LNCaP clone FGC (cell line): ENCODE measurements around the gene EXOC6B.

ENCODE experiments used
- DNase-seq: peaks from one replicate; pipeline ENCODE4 v3.0.0-alpha.2; 2011; ENCODE audit warnings: low read depth
- H3K4me3 ChIP-seq: 2 replicates; pipeline ENCODE4 v1.5.1; 2011; ENCODE audit warnings: mild to moderate bottlenecking, low read depth, low read length, control low read depth
- TF ChIP-seq, protein P1 (sequence below): IDR thresholded peaks from 2 replicates; pipeline ENCODE4 v1.5.1; 2012; ENCODE audit warnings: mild to moderate bottlenecking; ENCODE audit not compliant: control insufficient read depth, insufficient read depth; ENCODE audit errors: extremely low read depth

The EXOC6B gene

DNA sequence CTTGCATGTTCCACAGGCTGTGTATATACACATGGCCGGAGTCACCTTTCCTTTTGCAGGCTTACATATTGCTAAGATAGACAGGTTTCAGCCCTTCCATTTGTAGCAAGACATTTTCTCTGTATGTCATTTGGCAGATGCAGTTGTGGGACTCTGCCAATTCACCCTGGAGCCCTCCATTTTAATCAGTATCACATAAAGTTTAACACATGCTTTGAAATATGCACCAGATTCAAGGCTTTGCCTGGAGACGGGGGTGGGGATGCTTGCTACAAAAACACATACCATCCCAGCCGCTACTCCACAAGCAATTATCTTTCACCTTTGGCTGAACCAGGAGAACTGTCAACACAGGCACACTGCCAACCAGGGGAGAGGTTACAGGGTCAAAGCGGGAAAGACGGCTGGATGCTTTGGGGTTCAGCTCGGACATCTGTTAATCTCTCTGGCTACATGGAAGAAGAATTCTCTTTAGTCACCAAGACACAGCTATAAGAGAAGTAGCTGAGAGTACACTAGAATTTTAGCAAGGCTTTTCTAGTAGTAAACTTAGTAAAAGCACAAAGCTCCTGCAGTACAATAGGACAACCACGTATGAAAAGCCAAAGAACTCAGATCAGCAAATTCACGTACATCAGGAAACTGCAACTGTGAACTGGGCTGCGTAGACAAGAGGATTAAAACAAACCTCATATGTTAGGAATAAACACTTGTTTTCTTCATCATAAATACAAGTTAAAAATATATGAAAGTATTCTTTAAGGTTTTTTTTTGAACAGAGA is 130.9 kb downstream of the EXOC6B start:
- DNase-seq, result no peak
- H3K4me3 ChIP-seq, result no peak overlapping the region
- TF ChIP-seq, protein P1, sequence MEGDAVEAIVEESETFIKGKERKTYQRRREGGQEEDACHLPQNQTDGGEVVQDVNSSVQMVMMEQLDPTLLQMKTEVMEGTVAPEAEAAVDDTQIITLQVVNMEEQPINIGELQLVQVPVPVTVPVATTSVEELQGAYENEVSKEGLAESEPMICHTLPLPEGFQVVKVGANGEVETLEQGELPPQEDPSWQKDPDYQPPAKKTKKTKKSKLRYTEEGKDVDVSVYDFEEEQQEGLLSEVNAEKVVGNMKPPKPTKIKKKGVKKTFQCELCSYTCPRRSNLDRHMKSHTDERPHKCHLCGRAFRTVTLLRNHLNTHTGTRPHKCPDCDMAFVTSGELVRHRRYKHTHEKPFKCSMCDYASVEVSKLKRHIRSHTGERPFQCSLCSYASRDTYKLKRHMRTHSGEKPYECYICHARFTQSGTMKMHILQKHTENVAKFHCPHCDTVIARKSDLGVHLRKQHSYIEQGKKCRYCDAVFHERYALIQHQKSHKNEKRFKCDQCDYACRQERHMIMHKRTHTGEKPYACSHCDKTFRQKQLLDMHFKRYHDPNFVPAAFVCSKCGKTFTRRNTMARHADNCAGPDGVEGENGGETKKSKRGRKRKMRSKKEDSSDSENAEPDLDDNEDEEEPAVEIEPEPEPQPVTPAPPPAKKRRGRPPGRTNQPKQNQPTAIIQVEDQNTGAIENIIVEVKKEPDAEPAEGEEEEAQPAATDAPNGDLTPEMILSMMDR, result no peak

DNA sequence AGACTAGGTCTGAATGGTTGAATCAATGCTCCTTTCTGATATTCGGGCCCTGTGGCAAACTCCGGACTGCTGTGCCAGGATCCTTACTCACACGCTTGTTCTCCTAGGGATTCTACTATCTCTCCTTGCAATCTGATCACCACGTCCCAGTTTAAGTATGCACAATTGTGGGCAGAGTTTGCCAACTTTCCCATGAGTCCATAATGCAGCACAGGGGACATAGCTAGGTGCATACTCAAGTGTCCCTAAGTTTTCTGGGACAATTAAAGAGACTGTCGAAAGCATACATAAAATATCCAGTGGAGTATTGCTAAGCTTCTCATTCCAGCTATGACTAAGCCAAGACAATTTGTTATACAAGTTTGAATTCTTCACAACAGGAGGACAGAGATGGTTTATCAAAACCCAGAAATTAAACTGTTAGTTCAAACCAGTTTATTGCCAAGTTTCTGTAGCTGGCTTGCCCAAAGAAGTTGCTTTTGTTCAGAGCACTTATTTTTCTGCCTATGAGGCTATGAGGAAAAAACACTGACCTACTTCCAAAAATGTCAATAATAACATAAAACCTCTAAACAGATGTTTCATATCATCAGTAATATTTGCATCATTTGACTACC is 136.1 kb downstream of the EXOC6B start:
- H3K4me3 ChIP-seq, result no peak overlapping the region
- TF ChIP-seq, protein P1, result no peak
- DNase-seq, result peak; percentile 54

DNA sequence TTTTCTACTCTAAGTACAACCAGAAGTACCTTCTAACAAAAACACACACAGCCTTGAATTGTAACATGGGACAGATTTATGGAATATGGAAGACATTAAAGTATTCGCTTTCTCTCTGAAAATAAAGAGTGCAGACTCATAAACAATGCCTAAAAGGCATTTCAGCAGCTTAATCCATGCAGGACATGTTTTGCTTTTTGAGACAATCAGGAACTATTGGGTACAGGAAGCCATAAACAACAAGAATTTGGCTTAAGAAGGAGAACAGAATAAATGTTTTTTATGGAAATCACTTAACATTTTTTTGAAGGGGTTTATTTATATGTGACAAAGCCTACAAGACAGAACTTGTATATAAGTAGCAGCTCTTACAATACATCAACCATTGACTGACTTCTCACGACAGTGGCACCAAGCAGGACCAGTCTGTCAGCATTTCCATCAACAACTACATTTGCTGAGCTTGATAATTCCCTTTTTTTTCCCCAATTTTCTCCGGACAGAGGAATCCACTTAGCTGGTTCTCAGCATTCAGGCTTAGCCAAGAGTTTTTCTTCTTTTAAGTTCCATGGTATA is 140.1 kb downstream of the EXOC6B start:
- TF ChIP-seq, protein P1, result no peak
- DNase-seq, result no peak
- H3K4me3 ChIP-seq, result no peak overlapping the region

DNA sequence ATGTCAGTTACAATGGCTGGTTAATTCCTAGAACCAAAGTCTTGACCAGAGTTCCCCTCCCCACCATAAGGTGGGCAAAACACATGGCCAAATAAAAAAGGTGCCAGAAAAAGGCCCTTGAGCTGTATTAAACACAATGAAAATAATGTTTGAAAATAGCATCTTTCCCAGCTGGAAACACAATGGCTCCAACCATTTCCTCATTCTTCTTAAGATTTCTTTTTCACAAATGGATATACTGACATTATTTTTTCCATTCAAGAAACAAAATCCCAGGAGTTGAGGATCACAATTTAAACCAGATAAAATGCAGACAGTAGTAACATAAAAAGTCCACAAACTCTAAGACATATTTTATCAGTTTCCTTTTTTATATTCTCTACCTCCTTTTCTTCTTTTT is 143.8 kb downstream of the EXOC6B start:
- TF ChIP-seq, protein P1, result no peak
- no peak for DNase-seq
- no peak overlapping the region for H3K4me3 ChIP-seq

DNA sequence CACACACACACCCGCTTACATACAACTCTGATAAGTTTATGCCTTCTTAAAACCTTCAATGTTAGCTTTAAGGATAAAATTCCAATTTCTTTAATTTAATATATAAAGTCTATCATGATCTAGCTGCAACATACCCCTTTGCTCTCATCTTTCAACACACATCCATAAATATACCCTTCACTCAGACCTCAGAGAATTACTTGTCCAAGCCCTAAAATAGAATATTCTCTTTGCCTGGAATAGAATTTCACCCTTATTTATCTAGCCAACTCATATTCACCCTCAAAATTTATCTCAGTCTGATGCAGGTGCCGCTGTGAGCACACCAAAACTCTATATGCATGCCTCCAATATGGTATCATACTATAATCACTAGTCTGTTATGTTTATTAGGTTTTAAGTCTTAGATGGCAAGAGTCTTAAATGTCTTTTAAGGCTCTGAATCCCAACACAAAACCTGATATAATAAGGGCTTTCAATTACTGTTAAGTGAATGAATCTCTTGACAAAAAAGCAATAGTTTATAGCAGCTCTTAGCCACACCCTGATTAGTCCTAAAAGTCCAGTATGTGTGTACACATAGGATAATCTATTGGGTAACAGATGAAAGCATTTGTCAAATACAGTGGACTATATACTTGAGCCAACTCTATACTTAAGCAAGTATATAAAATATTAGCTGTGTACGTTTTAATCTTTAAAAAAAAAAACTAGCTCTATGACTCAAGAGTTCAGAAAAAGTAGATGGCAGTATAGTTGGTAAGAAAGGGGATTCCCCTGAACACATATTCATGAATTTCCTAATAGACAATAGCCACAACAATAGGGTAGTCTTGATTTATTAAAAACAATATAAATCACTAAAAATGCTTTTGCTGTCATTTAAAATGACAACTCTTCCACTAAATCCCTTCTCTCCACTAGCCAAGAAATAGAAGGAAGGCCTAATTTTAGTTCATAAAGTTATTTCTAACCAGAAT is 144.5 kb downstream of the EXOC6B start:
- no peak for DNase-seq
- no peak overlapping the region for H3K4me3 ChIP-seq
- TF ChIP-seq, protein P1, result no peak

DNA sequence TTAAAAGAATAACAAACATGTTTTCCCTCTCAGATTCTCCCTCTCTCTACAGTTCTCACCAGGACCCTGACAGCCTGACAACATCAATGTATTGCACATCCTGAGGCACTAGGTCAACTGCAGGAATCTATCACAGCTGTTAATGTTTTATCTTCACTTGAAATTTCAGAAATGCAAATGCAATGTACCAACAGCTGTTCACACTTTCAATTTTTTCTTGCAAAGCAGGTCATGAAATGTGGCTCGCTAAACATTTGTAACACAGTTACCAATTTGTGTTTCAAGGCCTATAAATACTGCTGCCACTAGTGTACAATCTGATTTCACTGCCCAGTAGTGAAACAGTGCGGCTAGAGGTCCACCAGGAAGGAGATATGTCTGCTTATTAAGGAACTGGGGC is 147.8 kb downstream of the EXOC6B start:
- DNase-seq, result no peak
- TF ChIP-seq, protein P1, result no peak
- H3K4me3 ChIP-seq, result no peak overlapping the region
